ENCODE data around the gene THRB.

THRB gene

GRCh38 chr3:24273491-24273890 is 221.2 kb downstream of the THRB start:
- H3K79me2 ChIP-seq (ENCODE audit: insufficient read depth, low read length): no peaks in the 10 kb centered on the region
- H3K9me2 ChIP-seq (ENCODE audit: low read depth, low read length): no peaks in the 10 kb centered on the region
- no peaks in the 10 kb centered on the region for H4K20me1 ChIP-seq (ENCODE audit: insufficient read depth, low read length)
- H3K4me2 ChIP-seq (ENCODE audit: low read length): no peak overlapping the region
- TF ChIP-seq EZH2 (IDR thresholded peaks at IDR 0.05; ENCODE audit: borderline replicate concordance, low read length): no peak
- TF ChIP-seq, protein P1, sequence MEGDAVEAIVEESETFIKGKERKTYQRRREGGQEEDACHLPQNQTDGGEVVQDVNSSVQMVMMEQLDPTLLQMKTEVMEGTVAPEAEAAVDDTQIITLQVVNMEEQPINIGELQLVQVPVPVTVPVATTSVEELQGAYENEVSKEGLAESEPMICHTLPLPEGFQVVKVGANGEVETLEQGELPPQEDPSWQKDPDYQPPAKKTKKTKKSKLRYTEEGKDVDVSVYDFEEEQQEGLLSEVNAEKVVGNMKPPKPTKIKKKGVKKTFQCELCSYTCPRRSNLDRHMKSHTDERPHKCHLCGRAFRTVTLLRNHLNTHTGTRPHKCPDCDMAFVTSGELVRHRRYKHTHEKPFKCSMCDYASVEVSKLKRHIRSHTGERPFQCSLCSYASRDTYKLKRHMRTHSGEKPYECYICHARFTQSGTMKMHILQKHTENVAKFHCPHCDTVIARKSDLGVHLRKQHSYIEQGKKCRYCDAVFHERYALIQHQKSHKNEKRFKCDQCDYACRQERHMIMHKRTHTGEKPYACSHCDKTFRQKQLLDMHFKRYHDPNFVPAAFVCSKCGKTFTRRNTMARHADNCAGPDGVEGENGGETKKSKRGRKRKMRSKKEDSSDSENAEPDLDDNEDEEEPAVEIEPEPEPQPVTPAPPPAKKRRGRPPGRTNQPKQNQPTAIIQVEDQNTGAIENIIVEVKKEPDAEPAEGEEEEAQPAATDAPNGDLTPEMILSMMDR (IDR thresholded peaks at IDR 0.05; ENCODE audit: low read length): no peak
- H3K4me3 ChIP-seq (ENCODE audit: low read depth, low read length, poor library complexity, severe bottlenecking): no peak overlapping the region
- H3K27me3 ChIP-seq (ENCODE audit: insufficient read depth, low read length): no peaks in the 10 kb centered on the region
- no peak overlapping the region for H2AFZ ChIP-seq (ENCODE audit: low read length)
- H3K9ac ChIP-seq (ENCODE audit: low read length): no peak overlapping the region
- H3K9me3 ChIP-seq (ENCODE audit: low read length): no peaks in the 10 kb centered on the region
- H3F3A ChIP-seq (ENCODE audit: insufficient read depth, low read length): no peaks in the 10 kb centered on the region
- no peaks in the 10 kb centered on the region for H3K4me1 ChIP-seq (ENCODE audit: insufficient read depth, low read length, severe bottlenecking)
- no peaks in the 10 kb centered on the region for H3K36me3 ChIP-seq (ENCODE audit: insufficient read depth, low read length)
- no peak overlapping the region for H3K27ac ChIP-seq (ENCODE audit: low read depth, low read length, poor library complexity, severe bottlenecking)

- H3K9ac ChIP-seq (ENCODE audit: low read length): no peak overlapping the region
- H3K4me2 ChIP-seq (ENCODE audit: low read length): no peak overlapping the region
- no peaks in the 10 kb centered on the region for H3K9me2 ChIP-seq (ENCODE audit: low read depth, low read length)
- H3K36me3 ChIP-seq (ENCODE audit: insufficient read depth, low read length): no peaks in the 10 kb centered on the region
- no peaks in the 10 kb centered on the region for H3F3A ChIP-seq (ENCODE audit: insufficient read depth, low read length)
- H3K4me3 ChIP-seq (ENCODE audit: low read depth, low read length, poor library complexity, severe bottlenecking): no peak overlapping the region
- no peak overlapping the region for H3K27ac ChIP-seq (ENCODE audit: low read depth, low read length, poor library complexity, severe bottlenecking)
- no peaks in the 10 kb centered on the region for H4K20me1 ChIP-seq (ENCODE audit: insufficient read depth, low read length)
- no peaks in the 10 kb centered on the region for H3K4me1 ChIP-seq (ENCODE audit: insufficient read depth, low read length, severe bottlenecking)
- H2AFZ ChIP-seq (ENCODE audit: low read length): no peak overlapping the region
- H3K27me3 ChIP-seq (ENCODE audit: insufficient read depth, low read length): no peaks in the 10 kb centered on the region
- H3K9me3 ChIP-seq (ENCODE audit: low read length): no peaks in the 10 kb centered on the region
- TF ChIP-seq, protein P1 (IDR thresholded peaks at IDR 0.05; ENCODE audit: low read length): no peak
- no peak for TF ChIP-seq EZH2 (IDR thresholded peaks at IDR 0.05; ENCODE audit: borderline replicate concordance, low read length)
- H3K79me2 ChIP-seq (ENCODE audit: insufficient read depth, low read length): no peaks in the 10 kb centered on the region
Observed at GRCh38 chr3:24272875-24273274, 221.8 kb downstream of the THRB start.

GRCh38 chr3:24272408-24272807 is 222.2 kb downstream of the THRB start:
- TF ChIP-seq EZH2 (IDR thresholded peaks at IDR 0.05; ENCODE audit: borderline replicate concordance, low read length): no peak
- TF ChIP-seq, protein P1 (IDR thresholded peaks at IDR 0.05; ENCODE audit: low read length): no peak

More at GRCh38 chr3:24272408-24272807, 222.2 kb downstream of the THRB start:
- H3K4me3 ChIP-seq (ENCODE audit: low read depth, low read length, poor library complexity, severe bottlenecking): no peak overlapping the region
- no peaks in the 10 kb centered on the region for H4K20me1 ChIP-seq (ENCODE audit: insufficient read depth, low read length)
- no peak overlapping the region for H3K27ac ChIP-seq (ENCODE audit: low read depth, low read length, poor library complexity, severe bottlenecking)
- no peak overlapping the region for H3K9ac ChIP-seq (ENCODE audit: low read length)
- no peaks in the 10 kb centered on the region for H3K9me3 ChIP-seq (ENCODE audit: low read length)
- no peak overlapping the region for H3K4me2 ChIP-seq (ENCODE audit: low read length)
- H3K9me2 ChIP-seq (ENCODE audit: low read depth, low read length): no peaks in the 10 kb centered on the region
- H3K4me1 ChIP-seq (ENCODE audit: insufficient read depth, low read length, severe bottlenecking): no peaks in the 10 kb centered on the region
- no peaks in the 10 kb centered on the region for H3K36me3 ChIP-seq (ENCODE audit: insufficient read depth, low read length)
- no peak overlapping the region for H2AFZ ChIP-seq (ENCODE audit: low read length)
- no peaks in the 10 kb centered on the region for H3K79me2 ChIP-seq (ENCODE audit: insufficient read depth, low read length)
- no peaks in the 10 kb centered on the region for H3F3A ChIP-seq (ENCODE audit: insufficient read depth, low read length)
- H3K27me3 ChIP-seq (ENCODE audit: insufficient read depth, low read length): no peaks in the 10 kb centered on the region
